ENCODE results near the gene EFHB.

EFHB gene

DNA sequence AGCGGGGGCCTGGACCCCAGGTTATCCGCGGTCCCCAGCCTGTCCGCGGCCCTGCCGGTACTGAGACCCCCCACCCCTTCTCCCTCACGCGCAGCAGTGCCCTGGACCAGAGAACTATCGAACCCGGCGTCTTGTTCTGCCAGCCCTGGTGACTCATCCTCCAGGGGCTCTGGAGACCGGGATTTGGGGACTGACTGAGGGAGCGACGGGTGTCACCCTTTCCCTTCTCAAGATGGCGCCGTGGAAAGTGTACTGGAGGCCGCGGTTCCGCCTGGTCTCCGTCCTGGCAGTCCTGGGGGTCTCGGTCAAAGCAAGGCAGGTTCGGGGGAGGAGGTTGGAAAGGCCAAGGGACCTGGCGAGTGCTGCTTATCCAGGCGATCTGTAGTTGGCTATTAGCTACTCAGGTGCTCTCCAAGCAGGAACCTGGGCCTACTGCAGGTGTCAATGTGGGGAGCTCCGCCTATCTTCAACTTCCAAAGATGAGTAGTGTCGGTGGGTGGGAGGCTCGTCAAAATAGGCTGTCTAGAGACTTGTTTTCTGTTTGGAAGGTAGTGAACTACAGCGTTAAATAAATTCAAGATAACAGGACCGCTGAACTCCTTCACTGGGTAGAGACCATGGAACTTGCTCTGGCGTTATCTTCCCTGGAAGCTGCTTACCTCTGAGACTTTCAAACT is 13.7 kb upstream of the EFHB start:
- H3K9ac ChIP-seq (ENCODE audit: low read length): peak overlapping the region; percentile 99
- no peaks in the 10 kb centered on the region for H3K9me3 ChIP-seq (ENCODE audit: control insufficient read depth, low read length)
- H3K27me3 ChIP-seq (ENCODE audit: control insufficient read depth, insufficient read depth, low read length): no peaks in the 10 kb centered on the region
- H3K4me1 ChIP-seq (ENCODE audit: control insufficient read depth, insufficient read depth, low read length): peaks cover 19% of the 10 kb centered on the region
- H3K4me3 ChIP-seq (ENCODE audit: low read length): peak overlapping the region; percentile 76
- H3K36me3 ChIP-seq (ENCODE audit: control insufficient read depth, insufficient read depth, low read length): no peaks in the 10 kb centered on the region

DNA sequence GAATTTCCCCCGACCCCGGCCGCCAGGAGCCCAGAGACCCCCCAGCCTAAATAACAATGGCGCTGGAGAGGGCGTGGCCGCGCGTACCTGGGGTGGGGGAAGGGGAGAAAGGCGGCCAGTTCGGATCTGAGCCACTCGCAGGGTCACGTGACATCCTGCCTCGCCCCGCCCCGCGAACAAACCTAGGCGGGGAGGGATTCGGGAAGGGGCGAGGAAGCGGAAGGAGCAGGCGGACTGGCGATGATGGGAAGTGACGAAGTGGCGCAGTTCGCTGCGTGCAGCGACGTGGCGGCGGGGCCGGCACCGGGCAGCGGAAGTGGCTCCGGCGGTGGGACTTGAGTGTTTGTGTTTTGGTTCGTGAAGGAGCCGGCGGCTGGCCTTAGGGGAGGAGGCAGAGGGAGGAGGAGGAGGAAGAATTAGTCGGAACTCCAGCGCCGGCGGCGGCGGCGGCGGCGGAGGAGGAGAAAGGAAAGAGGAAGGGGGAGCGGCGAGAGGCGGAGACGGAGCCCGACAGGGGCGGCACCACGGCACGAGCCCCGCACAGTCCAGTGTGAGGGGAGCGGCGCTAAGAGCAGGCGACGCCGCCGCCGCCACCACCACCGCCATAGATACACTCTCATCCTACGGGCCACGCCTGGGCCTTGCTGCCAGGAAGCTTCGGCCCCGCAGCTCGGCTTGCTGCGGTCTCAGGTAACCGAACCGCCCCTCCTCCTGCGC is 13.0 kb upstream of the EFHB start, which contains the start of gene RAB5A:
RAB5A (plus strand) TSS at position 266 of the 717 bp plus-strand sequence. CDS start 3,802 bp downstream, outside the sequence.
- H3K4me3 ChIP-seq (ENCODE audit: low read length): peak within 1 kb of the TSS; percentile 76
- H3K27me3 ChIP-seq (ENCODE audit: control insufficient read depth, insufficient read depth, low read length): no peaks in the 10 kb centered on the region
- no peaks in the 10 kb centered on the region for H3K36me3 ChIP-seq (ENCODE audit: control insufficient read depth, insufficient read depth, low read length)
- no peaks in the 10 kb centered on the region for H3K9me3 ChIP-seq (ENCODE audit: control insufficient read depth, low read length)
- peaks cover 19% of the 10 kb centered on the region for H3K4me1 ChIP-seq (ENCODE audit: control insufficient read depth, insufficient read depth, low read length)
- H3K9ac ChIP-seq (ENCODE audit: low read length): peak within 1 kb of the TSS; percentile 99

DNA sequence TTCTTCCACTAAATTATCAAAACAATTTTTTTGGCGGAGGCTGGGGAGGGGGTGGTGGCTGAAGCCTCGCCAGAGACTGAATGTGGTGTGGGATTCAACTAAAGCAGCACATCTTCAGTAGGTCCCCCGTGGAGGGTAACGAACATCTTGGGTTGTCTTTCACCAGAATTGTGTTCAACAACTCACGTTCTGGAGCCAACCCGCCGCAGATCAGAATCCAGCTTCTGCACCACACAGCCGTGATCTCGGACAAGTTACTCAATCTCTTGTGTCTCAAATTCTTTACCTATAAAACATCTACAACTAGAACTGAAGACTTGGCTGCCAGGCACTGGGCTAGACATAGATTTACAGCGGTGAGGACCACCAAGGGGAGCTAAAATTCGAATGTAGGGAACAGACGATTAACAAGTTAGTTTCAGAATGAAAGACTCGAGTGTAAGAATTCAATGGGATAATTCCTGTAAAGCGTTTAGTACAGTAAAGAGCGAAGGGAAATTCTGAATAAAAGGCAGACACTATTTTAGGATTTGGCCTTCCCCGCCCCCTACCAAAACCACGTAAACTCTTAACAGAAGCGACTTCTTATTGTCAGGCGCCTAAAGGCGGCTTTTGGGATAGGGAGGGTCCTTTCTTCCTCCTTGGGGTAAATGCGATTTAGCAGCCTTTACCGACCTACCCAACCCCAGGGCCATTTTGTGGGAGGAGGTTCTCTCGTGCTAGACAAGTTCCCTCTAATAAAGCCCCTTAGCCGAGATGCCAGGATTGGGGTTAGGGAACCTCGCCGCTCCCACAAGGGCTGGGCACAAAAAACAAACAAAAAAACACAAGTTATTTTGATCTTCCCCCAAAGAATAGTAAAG is 12.2 kb upstream of the EFHB start:
- no peaks in the 10 kb centered on the region for H3K27me3 ChIP-seq (ENCODE audit: control insufficient read depth, insufficient read depth, low read length)
- no peaks in the 10 kb centered on the region for H3K9me3 ChIP-seq (ENCODE audit: control insufficient read depth, low read length)
- peaks cover 19% of the 10 kb centered on the region for H3K4me1 ChIP-seq (ENCODE audit: control insufficient read depth, insufficient read depth, low read length)
- no peaks in the 10 kb centered on the region for H3K36me3 ChIP-seq (ENCODE audit: control insufficient read depth, insufficient read depth, low read length)
- H3K9ac ChIP-seq (ENCODE audit: low read length): peak overlapping the region; percentile 99
- H3K4me3 ChIP-seq (ENCODE audit: low read length): peak overlapping the region; percentile 76

DNA sequence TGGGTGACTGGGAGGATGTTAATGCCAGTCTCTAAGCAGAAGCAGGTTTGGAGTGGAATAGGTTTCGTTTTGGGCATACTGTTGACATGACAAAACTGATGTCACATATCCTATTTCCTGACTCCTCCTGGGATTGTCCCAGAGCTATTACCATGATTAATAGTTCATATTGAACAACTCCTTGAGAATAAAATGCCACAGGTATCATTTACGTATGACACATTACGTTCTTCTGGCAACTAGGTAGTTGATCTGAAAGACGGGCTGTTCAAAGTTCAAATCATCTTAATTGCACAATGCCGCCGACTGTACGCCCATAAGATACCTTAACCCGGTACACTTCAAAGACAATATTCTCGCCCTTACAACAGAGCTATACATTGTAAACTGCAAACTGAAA is 11.5 kb upstream of the EFHB start:
- peak overlapping the region; percentile 76 for H3K4me3 ChIP-seq (ENCODE audit: low read length)

DNA sequence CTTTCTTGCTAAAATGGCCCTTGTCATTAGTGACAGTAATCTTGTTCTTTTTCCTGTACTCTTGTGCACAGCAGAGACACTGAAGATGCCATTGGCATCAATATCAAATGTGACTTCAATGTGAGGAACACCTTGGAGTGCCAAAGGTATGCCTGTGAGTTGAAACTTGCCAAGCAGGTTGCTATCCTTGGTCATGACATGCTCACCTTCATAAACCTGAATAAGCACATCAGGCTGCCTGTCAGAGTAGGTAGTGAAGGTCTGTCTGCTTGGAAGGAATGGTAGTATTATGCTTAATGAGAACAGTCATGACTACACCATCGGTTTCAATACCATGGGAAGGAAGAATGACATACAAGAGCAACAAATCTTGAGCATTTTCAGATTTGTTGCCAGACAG is 6.6 kb upstream of the EFHB start:
- Histone ChIP-seq H3K27me3 (ENCODE audit: control insufficient read depth, insufficient read depth, low read length) (no peaks in the 10 kb centered on the region), H3K9ac (ENCODE audit: low read length) (no peak overlapping the region), H3K4me3 (ENCODE audit: low read length) (no peak overlapping the region)

More for the DNA sequence above, 11.5 kb upstream of the EFHB start:
- H3K4me1 ChIP-seq (ENCODE audit: control insufficient read depth, insufficient read depth, low read length): peaks cover 19% of the 10 kb centered on the region
- peak overlapping the region; percentile 99 for H3K9ac ChIP-seq (ENCODE audit: low read length)
- no peaks in the 10 kb centered on the region for H3K9me3 ChIP-seq (ENCODE audit: control insufficient read depth, low read length)
- H3K36me3 ChIP-seq (ENCODE audit: control insufficient read depth, insufficient read depth, low read length): no peaks in the 10 kb centered on the region
- no peaks in the 10 kb centered on the region for H3K27me3 ChIP-seq (ENCODE audit: control insufficient read depth, insufficient read depth, low read length)

DNA sequence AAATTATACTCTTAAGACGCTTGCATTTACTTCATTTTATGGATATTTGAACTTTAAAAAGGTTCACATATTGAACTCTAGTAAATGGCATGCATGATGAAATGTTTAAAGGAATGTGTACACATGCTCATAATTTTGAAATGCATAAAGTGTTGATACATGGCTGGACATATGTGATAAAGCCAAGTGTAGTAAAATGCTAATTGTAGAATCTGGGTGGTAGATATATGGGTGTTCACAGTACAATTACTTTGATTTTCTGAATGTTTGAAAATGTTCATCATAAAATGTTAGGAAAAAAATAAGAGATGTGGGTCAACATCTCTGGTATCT is 4.2 kb upstream of the EFHB start:
- no peak overlapping the region for H3K4me3 ChIP-seq (ENCODE audit: low read length)
- H3K9me3 ChIP-seq (ENCODE audit: control insufficient read depth, low read length): no peaks in the 10 kb centered on the region
- no peaks in the 10 kb centered on the region for H3K27me3 ChIP-seq (ENCODE audit: control insufficient read depth, insufficient read depth, low read length)
- H3K4me1 ChIP-seq (ENCODE audit: control insufficient read depth, insufficient read depth, low read length): peaks cover 4% of the 10 kb centered on the region
- H3K9ac ChIP-seq (ENCODE audit: low read length): no peak overlapping the region
- H3K36me3 ChIP-seq (ENCODE audit: control insufficient read depth, insufficient read depth, low read length): no peaks in the 10 kb centered on the region

More for the DNA sequence above, 6.6 kb upstream of the EFHB start:
- Histone ChIP-seq H3K36me3 (ENCODE audit: control insufficient read depth, insufficient read depth, low read length) (no peaks in the 10 kb centered on the region), H3K9me3 (ENCODE audit: control insufficient read depth, low read length) (no peaks in the 10 kb centered on the region), H3K4me1 (ENCODE audit: control insufficient read depth, insufficient read depth, low read length) (peaks cover 4% of the 10 kb centered on the region)

DNA sequence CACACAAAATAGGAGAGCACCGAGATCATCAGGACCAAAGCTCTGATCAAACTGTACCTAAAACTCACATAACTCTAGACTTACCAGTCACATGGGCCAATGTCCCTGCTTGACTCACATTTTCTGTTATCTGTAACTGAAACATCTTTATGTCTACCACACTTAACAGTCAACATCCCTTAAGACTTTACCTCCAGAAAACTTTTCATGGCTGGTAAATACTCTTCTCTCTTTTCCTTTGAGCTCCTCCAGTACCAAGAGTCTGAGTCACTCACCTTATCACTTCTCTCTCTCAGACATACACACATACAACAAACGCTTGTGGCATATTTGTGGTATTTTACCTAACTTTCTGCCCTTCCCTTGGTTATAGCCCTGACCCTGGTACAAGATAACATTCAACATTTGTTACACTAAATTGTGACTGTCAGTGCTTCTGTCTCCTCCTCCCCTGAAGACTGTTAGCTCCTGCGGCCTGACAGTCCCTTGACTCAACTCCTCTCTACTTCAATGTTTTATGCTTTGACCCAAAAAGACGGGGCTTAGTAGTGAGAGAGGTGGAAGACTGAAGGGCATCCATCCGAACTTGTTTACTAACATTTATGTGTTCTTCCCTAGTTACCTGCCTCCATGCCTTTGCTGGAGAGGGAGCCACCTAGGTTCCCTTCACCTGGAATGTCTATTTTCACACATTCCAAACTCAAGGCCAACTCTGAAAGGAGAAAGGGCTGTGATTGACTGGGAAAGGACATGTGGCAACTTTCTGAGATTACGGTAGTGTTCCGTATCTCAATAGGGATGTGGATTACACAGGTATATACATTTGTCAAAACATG is 3.7 kb upstream of the EFHB start:
- no peaks in the 10 kb centered on the region for H3K9me3 ChIP-seq (ENCODE audit: control insufficient read depth, low read length)
- no peaks in the 10 kb centered on the region for H3K27me3 ChIP-seq (ENCODE audit: control insufficient read depth, insufficient read depth, low read length)
- H3K9ac ChIP-seq (ENCODE audit: low read length): no peak overlapping the region
- H3K4me3 ChIP-seq (ENCODE audit: low read length): no peak overlapping the region
- no peaks in the 10 kb centered on the region for H3K36me3 ChIP-seq (ENCODE audit: control insufficient read depth, insufficient read depth, low read length)
- peaks cover 4% of the 10 kb centered on the region for H3K4me1 ChIP-seq (ENCODE audit: control insufficient read depth, insufficient read depth, low read length)

DNA sequence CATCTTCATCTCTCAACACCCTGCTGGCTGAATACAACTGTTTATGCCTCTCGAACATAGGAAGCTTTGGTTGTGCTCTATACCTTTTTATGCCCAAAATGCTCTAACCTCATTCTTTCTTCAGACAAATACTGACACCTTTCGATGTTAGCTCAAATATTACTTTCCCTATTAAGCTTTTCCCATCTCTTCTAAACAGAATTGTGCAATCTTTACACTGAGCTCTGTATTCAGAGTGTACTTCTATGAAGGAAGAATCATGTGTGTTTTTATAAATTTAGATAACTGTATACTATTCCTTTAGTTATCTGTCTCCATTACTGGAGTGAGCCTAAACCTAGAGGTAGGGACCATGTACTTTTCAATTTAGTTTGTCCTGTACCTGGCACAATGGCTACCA is 1.6 kb downstream of the EFHB start:
- Histone ChIP-seq H3K9me3 (ENCODE audit: control insufficient read depth, low read length) (no peaks in the 10 kb centered on the region), H3K4me1 (ENCODE audit: control insufficient read depth, insufficient read depth, low read length) (peaks cover 3% of the 10 kb centered on the region), H3K9ac (ENCODE audit: low read length) (no peak overlapping the region), H3K4me3 (ENCODE audit: low read length) (no peak overlapping the region), H3K36me3 (ENCODE audit: control insufficient read depth, insufficient read depth, low read length) (no peaks in the 10 kb centered on the region), H3K27me3 (ENCODE audit: control insufficient read depth, insufficient read depth, low read length) (no peaks in the 10 kb centered on the region)

DNA sequence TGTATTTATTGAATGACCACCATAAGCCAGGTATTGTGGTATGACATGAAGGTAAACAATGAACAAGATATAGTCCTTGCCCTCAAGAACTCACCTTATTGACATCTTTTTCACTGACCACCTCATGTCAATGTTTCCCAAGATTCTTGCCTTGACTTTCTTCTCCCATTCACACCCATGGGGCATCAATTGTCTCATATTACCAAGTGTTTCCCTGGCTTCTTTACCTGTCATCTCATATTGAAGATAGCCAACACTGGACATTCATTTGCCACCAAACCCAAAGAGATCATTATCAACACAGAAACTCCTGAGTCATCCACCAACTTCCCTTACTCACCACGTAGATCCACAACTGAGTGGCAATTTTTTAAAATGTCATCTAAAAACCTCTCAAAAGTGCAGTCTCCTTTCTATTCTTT is 2.2 kb downstream of the EFHB start:
- Histone ChIP-seq H3K27me3 (ENCODE audit: control insufficient read depth, insufficient read depth, low read length) (no peaks in the 10 kb centered on the region), H3K36me3 (ENCODE audit: control insufficient read depth, insufficient read depth, low read length) (no peaks in the 10 kb centered on the region), H3K4me3 (ENCODE audit: low read length) (no peak overlapping the region), H3K4me1 (ENCODE audit: control insufficient read depth, insufficient read depth, low read length) (no peaks in the 10 kb centered on the region), H3K9me3 (ENCODE audit: control insufficient read depth, low read length) (no peaks in the 10 kb centered on the region), H3K9ac (ENCODE audit: low read length) (no peak overlapping the region)

DNA sequence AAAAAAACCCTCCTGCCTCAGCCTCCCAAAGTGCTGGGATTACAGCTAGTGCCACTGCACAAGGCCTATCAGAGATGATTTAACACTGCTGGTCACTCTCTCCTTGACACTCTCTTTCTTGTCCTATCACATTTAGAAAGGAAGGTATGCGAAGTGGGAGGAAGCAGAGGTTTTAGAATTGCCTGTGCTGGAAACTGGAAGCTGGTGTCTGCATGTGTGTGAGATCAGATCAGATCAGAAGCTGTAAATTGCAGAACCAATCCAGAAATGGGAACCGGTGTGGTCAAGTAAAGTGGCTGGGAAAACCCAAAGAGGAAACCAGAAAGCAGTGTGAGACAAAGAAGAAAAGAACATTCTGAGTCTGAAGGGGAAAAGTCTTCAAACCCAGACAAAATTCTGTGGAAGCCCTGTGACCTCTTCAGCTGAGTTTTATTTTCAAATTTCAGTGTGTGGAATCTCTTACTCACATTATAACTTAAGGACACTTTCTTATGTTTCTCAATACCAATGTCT is 2.8 kb downstream of the EFHB start:
- Histone ChIP-seq H3K9me3 (ENCODE audit: control insufficient read depth, low read length) (no peaks in the 10 kb centered on the region), H3K9ac (ENCODE audit: low read length) (no peak overlapping the region), H3K4me1 (ENCODE audit: control insufficient read depth, insufficient read depth, low read length) (no peaks in the 10 kb centered on the region), H3K4me3 (ENCODE audit: low read length) (no peak overlapping the region), H3K36me3 (ENCODE audit: control insufficient read depth, insufficient read depth, low read length) (no peaks in the 10 kb centered on the region), H3K27me3 (ENCODE audit: control insufficient read depth, insufficient read depth, low read length) (no peaks in the 10 kb centered on the region)

DNA sequence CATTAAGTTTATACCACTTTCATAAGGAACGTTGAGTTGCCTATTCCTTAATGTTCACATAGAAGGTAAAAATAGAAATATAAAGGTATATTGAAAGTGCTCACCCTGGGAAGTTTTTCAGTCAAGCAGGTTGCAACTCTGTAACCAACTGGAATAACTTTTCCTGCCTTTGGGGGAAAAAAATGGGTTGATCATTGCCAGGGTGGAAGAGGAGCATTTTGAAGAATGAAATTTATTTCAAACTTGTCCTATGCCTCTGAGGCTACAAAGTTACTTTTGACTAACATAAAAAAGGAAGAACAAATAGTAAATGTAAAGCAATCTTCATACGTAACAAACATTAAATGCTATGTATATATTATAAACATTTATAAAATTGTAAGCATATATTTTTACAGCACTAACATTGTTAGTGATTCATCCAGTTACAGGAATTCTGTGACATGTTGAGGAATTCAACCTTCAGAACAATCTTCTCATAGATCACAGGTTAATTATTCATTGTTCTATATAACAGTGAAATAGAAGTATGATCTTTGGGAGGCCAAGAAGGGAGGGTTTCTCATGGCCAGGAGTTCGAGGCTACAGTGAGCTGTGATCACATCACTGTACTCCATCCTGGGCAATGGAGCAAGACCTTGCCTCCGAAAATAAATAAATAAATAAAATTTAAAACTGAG is 13.5 kb downstream of the EFHB start:
- Histone ChIP-seq H3K4me1 (ENCODE audit: control insufficient read depth, insufficient read depth, low read length) (no peaks in the 10 kb centered on the region), H3K4me3 (ENCODE audit: low read length) (no peak overlapping the region), H3K27me3 (ENCODE audit: control insufficient read depth, insufficient read depth, low read length) (no peaks in the 10 kb centered on the region), H3K9ac (ENCODE audit: low read length) (no peak overlapping the region), H3K9me3 (ENCODE audit: control insufficient read depth, low read length) (no peaks in the 10 kb centered on the region), H3K36me3 (ENCODE audit: control insufficient read depth, insufficient read depth, low read length) (no peaks in the 10 kb centered on the region)
